ENCODE measurements around the gene BTBD9.

- TF ChIP-seq CTCF (IDR thresholded peaks at IDR 0.05 in 4 of 5, conservative IDR thresholded peaks at IDR 0.05 in 1 of 5): no peak
- TF ChIP-seq POLR2A (IDR thresholded peaks at IDR 0.05): no peak
These were observed 471.0 kb downstream of the BTBD9 start for GRCh38 chr6:38168699-38169098.
